ENCODE measurements around the gene CATSPERD.

- TF ChIP-seq CTCF (IDR thresholded peaks at IDR 0.05 in 4 of 5, conservative IDR thresholded peaks at IDR 0.05 in 1 of 5): no peak
- TF ChIP-seq POLR2A (IDR thresholded peaks at IDR 0.05): no peak
These were observed 31.3 kb downstream of the CATSPERD start for GRCh38 chr19:5751709-5752108.
